ENCODE results near the gene METTL24.

METTL24 gene

GRCh38 chr6:110207652-110208051 is 150.5 kb downstream of the METTL24 start:
- Histone ChIP-seq H3K27ac (replicated peaks) (no peak overlapping the region), H3K4me3 (replicated peaks; ENCODE audit: insufficient read depth, low read length) (no peak overlapping the region), H3K27me3 (ENCODE audit: insufficient read depth, poor library complexity, severe bottlenecking) (no peaks in the 10 kb centered on the region)
- DNase-seq (ENCODE audit: low read depth in 1 of 2, low spot score in 1 of 2): no peak
- no peak for TF ChIP-seq SPI1 (IDR thresholded peaks at IDR 0.05; ENCODE audit: borderline replicate concordance, low read depth)
- TF ChIP-seq REST (IDR thresholded peaks at IDR 0.05; ENCODE audit: insufficient replicate concordance, low read depth): no peak
- TF ChIP-seq GABPA (IDR thresholded peaks at IDR 0.05; ENCODE audit: low read depth): no peak
- TF ChIP-seq POLR2AphosphoS5 (IDR thresholded peaks at IDR 0.05; ENCODE audit: low read depth): no peak
- no peak for TF ChIP-seq CTCF (IDR thresholded peaks at IDR 0.05; ENCODE audit: insufficient read depth, low read length)

- H3K4me3 ChIP-seq (replicated peaks; ENCODE audit: insufficient read depth, low read length): no peak overlapping the region
- no peaks in the 10 kb centered on the region for H3K27me3 ChIP-seq (ENCODE audit: insufficient read depth, poor library complexity, severe bottlenecking)
- TF ChIP-seq SPI1 (IDR thresholded peaks at IDR 0.05; ENCODE audit: borderline replicate concordance, low read depth) (no peak), CTCF (IDR thresholded peaks at IDR 0.05; ENCODE audit: insufficient read depth, low read length) (no peak), REST (IDR thresholded peaks at IDR 0.05; ENCODE audit: insufficient replicate concordance, low read depth) (no peak), POLR2AphosphoS5 (IDR thresholded peaks at IDR 0.05; ENCODE audit: low read depth) (no peak), GABPA (IDR thresholded peaks at IDR 0.05; ENCODE audit: low read depth) (no peak)
- DNase-seq (ENCODE audit: low read depth in 1 of 2, low spot score in 1 of 2): no peak
- H3K27ac ChIP-seq (replicated peaks): no peak overlapping the region
Measured at GRCh38 chr6:110201151-110201884, 156.8 kb downstream of the METTL24 start.

GRCh38 chr6:110198561-110198960 is 159.6 kb downstream of the METTL24 start:
- DNase-seq (ENCODE audit: low read depth in 1 of 2, low spot score in 1 of 2): no peak
- TF ChIP-seq REST (IDR thresholded peaks at IDR 0.05; ENCODE audit: insufficient replicate concordance, low read depth) (no peak), POLR2AphosphoS5 (IDR thresholded peaks at IDR 0.05; ENCODE audit: low read depth) (no peak), GABPA (IDR thresholded peaks at IDR 0.05; ENCODE audit: low read depth) (no peak), SPI1 (IDR thresholded peaks at IDR 0.05; ENCODE audit: borderline replicate concordance, low read depth) (no peak), CTCF (IDR thresholded peaks at IDR 0.05; ENCODE audit: insufficient read depth, low read length) (no peak)
- H3K27me3 ChIP-seq (ENCODE audit: insufficient read depth, poor library complexity, severe bottlenecking): no peaks in the 10 kb centered on the region
- H3K27ac ChIP-seq (replicated peaks): no peak overlapping the region
- H3K4me3 ChIP-seq (replicated peaks; ENCODE audit: insufficient read depth, low read length): no peak overlapping the region
